HG03066 (cell line): ENCODE measurements around the gene LRMDA.

Source experiments
- ATAC-seq: cut with Tn5 transposase; IDR thresholded peaks from one replicate; pipeline ENCODE4 v1.9.1; 2021; ENCODE audit warnings: low read depth; ENCODE audit not compliant: unreplicated experiment

The LRMDA gene

GRCh38 chr10:75957314-75958120 is 526.1 kb downstream of the LRMDA start:
- ATAC-seq = no peak

GRCh38 chr10:75959209-75959608 is 527.8 kb downstream of the LRMDA start:
- no peak for ATAC-seq

GRCh38 chr10:75959912-75960311 is 528.5 kb downstream of the LRMDA start:
- ATAC-seq = no peak

GRCh38 chr10:75962395-75963061 is 531.1 kb downstream of the LRMDA start:
- ATAC-seq = no peak

- ATAC-seq = no peak
Observed at GRCh38 chr10:75967491-75967890, 536.1 kb downstream of the LRMDA start.

GRCh38 chr10:75969031-75969430 is 537.6 kb downstream of the LRMDA start:
- no peak for ATAC-seq

- ATAC-seq = no peak
Observed at GRCh38 chr10:75971402-75972211, 540.2 kb downstream of the LRMDA start.

- ATAC-seq = no peak
Observed at GRCh38 chr10:75972491-75973276, 541.3 kb downstream of the LRMDA start.

- ATAC-seq = no peak
Observed at GRCh38 chr10:75974080-75974479, 542.7 kb downstream of the LRMDA start.

- no peak for ATAC-seq
Observed at GRCh38 chr10:75976681-75977080, 545.3 kb downstream of the LRMDA start.

GRCh38 chr10:75977139-75977538 is 545.7 kb downstream of the LRMDA start:
- ATAC-seq = no peak

- no peak for ATAC-seq
Observed at GRCh38 chr10:75978213-75978612, 546.8 kb downstream of the LRMDA start.

GRCh38 chr10:75980419-75981002 is 549.1 kb downstream of the LRMDA start:
- ATAC-seq = no peak

- no peak for ATAC-seq
Observed at GRCh38 chr10:75982611-75983369, 551.4 kb downstream of the LRMDA start.

- ATAC-seq = no peak
Observed at GRCh38 chr10:75984067-75984466, 552.6 kb downstream of the LRMDA start.

- no peak for ATAC-seq
Observed at GRCh38 chr10:75987616-75988015, 556.2 kb downstream of the LRMDA start.

- no peak for ATAC-seq
Observed at GRCh38 chr10:75994357-75995040, 563.1 kb downstream of the LRMDA start.

- no peak for ATAC-seq
Observed at GRCh38 chr10:75995041-75995430, 563.6 kb downstream of the LRMDA start.

GRCh38 chr10:75995720-75996119 is 564.3 kb downstream of the LRMDA start:
- ATAC-seq = no peak
